ENCODE results near the gene EXOC2. TPM values are rescaled to one million over a fixed set of nuclear protein-coding genes. Genes with fewer than 3 reads are reported as not detected.

The EXOC2 gene
- total and polyA plus RNA-seq, 10 of the 15 experiments (the other 5 are each of a cell fraction or from before 2014, with no cell fraction given), result 8.7 to 32.8 (median 20.7) TPM

DNA sequence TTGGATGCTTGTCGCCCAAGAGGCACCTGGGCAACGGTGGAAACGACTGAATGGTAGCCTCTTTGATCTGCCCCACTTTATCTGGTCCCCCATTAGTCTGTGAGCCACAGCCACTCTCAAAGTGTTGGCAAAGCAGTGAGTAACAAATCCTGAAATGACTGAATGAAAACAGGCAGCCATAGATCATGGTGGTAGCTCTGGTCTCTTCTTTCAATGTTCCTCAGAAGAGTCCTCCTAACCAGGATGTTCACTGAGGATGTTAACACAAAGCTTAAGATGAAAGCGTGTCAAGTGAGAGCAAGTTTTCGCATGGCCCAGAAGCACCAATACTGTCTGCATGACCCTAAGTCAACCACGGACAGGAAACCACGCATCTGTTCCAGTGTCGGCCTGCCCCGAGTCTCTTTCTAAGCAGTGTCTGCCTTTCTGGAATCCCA lies 194.1 kb downstream of the EXOC2 start (continued):
- TF ChIP-seq NFIC (IDR thresholded peaks at IDR 0.05; ENCODE audit: low read depth, low read length) (peak; percentile 41; the same call in 1 of the 2 replicates), STAT1 (conservative IDR thresholded peaks at IDR 0.05) (no peak), YBX1 (IDR thresholded peaks at IDR 0.05) (no peak), IKZF1 (conservative IDR thresholded peaks at IDR 0.05) (peak; percentile 32; the same call in 1 of the 2 replicates), YY1 (IDR thresholded peaks at IDR 0.05; ENCODE audit: low read depth, low read length) (peak; percentile 83), MXI1 (IDR thresholded peaks at IDR 0.05; ENCODE audit: low read depth, low read length) (no peak), ZBED1 (IDR thresholded peaks at IDR 0.05; ENCODE audit: borderline replicate concordance) (peak; percentile 46; the same call in 1 of the 2 replicates), RCOR1 (conservative IDR thresholded peaks at IDR 0.05; ENCODE audit: low read depth, low read length) (no peak), MEF2B (IDR thresholded peaks at IDR 0.05; ENCODE audit: partially characterized antibody, poor library complexity, severe bottlenecking) (no peak), FOXM1 (IDR thresholded peaks at IDR 0.05; ENCODE audit: low read depth, low read length) (0 out of 2 replicates have a peak, but pooled peaks have one; percentile 58), EED (IDR thresholded peaks at IDR 0.05; ENCODE audit: low read depth) (peak; percentile 68), RUNX3 (IDR thresholded peaks at IDR 0.05; ENCODE audit: low read length) (peak; percentile 82), SP1 (IDR thresholded peaks at IDR 0.05; ENCODE audit: low read depth, low read length) (peak; percentile 7), IKZF2 (IDR thresholded peaks at IDR 0.05) (peak; percentile 19 to 33; a peak in 2 of 4 replicates), NR2C1 (IDR thresholded peaks at IDR 0.05) (no peak), IRF4 (IDR thresholded peaks at IDR 0.05; ENCODE audit: low read depth, low read length) (peak; percentile 13; the same call in 1 of the 2 replicates)
- TF ChIP-seq, protein P1, sequence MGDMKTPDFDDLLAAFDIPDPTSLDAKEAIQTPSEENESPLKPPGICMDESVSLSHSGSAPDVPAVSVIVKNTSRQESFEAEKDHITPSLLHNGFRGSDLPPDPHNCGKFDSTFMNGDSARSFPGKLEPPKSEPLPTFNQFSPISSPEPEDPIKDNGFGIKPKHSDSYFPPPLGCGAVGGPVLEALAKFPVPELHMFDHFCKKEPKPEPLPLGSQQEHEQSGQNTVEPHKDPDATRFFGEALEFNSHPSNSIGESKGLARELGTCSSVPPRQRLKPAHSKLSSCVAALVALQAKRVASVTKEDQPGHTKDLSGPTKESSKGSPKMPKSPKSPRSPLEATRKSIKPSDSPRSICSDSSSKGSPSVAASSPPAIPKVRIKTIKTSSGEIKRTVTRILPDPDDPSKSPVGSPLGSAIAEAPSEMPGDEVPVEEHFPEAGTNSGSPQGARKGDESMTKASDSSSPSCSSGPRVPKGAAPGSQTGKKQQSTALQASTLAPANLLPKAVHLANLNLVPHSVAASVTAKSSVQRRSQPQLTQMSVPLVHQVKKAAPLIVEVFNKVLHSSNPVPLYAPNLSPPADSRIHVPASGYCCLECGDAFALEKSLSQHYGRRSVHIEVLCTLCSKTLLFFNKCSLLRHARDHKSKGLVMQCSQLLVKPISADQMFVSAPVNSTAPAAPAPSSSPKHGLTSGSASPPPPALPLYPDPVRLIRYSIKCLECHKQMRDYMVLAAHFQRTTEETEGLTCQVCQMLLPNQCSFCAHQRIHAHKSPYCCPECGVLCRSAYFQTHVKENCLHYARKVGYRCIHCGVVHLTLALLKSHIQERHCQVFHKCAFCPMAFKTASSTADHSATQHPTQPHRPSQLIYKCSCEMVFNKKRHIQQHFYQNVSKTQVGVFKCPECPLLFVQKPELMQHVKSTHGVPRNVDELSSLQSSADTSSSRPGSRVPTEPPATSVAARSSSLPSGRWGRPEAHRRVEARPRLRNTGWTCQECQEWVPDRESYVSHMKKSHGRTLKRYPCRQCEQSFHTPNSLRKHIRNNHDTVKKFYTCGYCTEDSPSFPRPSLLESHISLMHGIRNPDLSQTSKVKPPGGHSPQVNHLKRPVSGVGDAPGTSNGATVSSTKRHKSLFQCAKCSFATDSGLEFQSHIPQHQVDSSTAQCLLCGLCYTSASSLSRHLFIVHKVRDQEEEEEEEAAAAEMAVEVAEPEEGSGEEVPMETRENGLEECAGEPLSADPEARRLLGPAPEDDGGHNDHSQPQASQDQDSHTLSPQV (IDR thresholded peaks at IDR 0.05), result no peak
